Suprapubic skin (tissue), 4 donors: ENCODE results near the gene MARCHF5. TPM values are rescaled to one million over a fixed set of nuclear protein-coding genes. Genes with fewer than 3 reads are reported as not detected.

Experiments
- DNase-seq, 2 donors: peaks; one replicate each; pipeline ENCODE4 v3.0.0-alpha.2; 2019; ENCODE audit warnings: low spot score in 2 of 2
- H3K27ac ChIP-seq: fragments of 200-600 bp; sonication (generic); one replicate; pipeline ENCODE4 v1.5.1; 2019
- H3K27me3 ChIP-seq: fragments of 200-600 bp; sonication (generic); one replicate; pipeline ENCODE4 v1.5.1; 2019
- H3K36me3 ChIP-seq: fragments of 200-600 bp; sonication (generic); one replicate; pipeline ENCODE4 v1.5.1; 2019
- H3K4me1 ChIP-seq: fragments of 200-600 bp; sonication (generic); one replicate; pipeline ENCODE4 v1.5.1; 2019
- H3K4me3 ChIP-seq: fragments of 200-600 bp; sonication (generic); one replicate; pipeline ENCODE4 v1.5.1; 2019; ENCODE audit warnings: mild to moderate bottlenecking
- H3K9me3 ChIP-seq: fragments of 200-600 bp; sonication (generic); one replicate; pipeline ENCODE4 v1.5.1; 2019
- CTCF ChIP-seq, 2 donors: fragments of 200-600 bp in 1 of 2; fragments of 450-650 bp in 1 of 2; sonication (generic) in 1 of 2; IDR thresholded peaks; one replicate each; pipeline ENCODE4 v1.5.1; 2016 to 2019; ENCODE audit warnings: antibody characterized with exemption in 2 of 2, mild to moderate bottlenecking in 1 of 2, moderate library complexity in 1 of 2
- EP300 ChIP-seq: sonication (generic); formaldehyde crosslinking; IDR thresholded peaks from one replicate; pipeline ENCODE4 v1.6.1; 2017; ENCODE audit warnings: antibody characterized with exemption
- POLR2A ChIP-seq, 2 donors: fragments of 450-650 bp; IDR thresholded peaks; one replicate each; pipeline ENCODE4 v1.6.1; 2017; ENCODE audit warnings: antibody characterized with exemption in 2 of 2, mild to moderate bottlenecking in 2 of 2, moderate library complexity in 2 of 2
- POLR2AphosphoS5 ChIP-seq, 3 donors: sonication (generic); formaldehyde crosslinking; IDR thresholded peaks; one replicate each; pipeline ENCODE4 v1.6.1; 2017; ENCODE audit warnings: antibody characterized with exemption in 3 of 3
- WGBS: methylation state at CpG from one replicate; pipeline ENCODE4 v1.1.5; 2018; 5-methylcytosine and 5-hydroxymethylcytosine counted together
- total RNA-seq, 4 donors: library from RNA; depleted of rRNA; stranded (reverse); fragments of >200 nt; gene quantifications; one replicate each; pipeline ENCODE4 v1.1.0, GENCODE V29; 2016

The MARCHF5 gene
- total RNA-seq, 4 donors from 2014 or later, result 12.6 to 15.0 (median 13.3) TPM

GRCh38 chr10:92350411-92350810, 59.4 kb downstream of the MARCHF5 start:
- WGBS, result 83% methylated on average over 4 of the region's 4 CpGs
- H3K27me3 ChIP-seq, result no peaks in the 10 kb centered on the region

GRCh38 chr10:92354587-92354986, 63.6 kb downstream of the MARCHF5 start:
- no peaks in the 10 kb centered on the region for H3K27me3 ChIP-seq
- WGBS, result 66% methylated on average over 4 of the region's 4 CpGs

More at GRCh38 chr10:92350411-92350810, 59.4 kb downstream of the MARCHF5 start:
- H3K27ac ChIP-seq, result no peak overlapping the region
- H3K4me1 ChIP-seq, result no peaks in the 10 kb centered on the region
- no peak overlapping the region for H3K4me3 ChIP-seq
- TF ChIP-seq CTCF (IDR thresholded peaks at IDR 0.05), result no peak
- no peak for TF ChIP-seq POLR2A (IDR thresholded peaks at IDR 0.05)
- no peaks in the 10 kb centered on the region for H3K9me3 ChIP-seq
- H3K36me3 ChIP-seq, result peaks cover 39% of the 10 kb centered on the region
- DNase-seq, result no peak

GRCh38 chr10:92356041-92356440, 65.1 kb downstream of the MARCHF5 start:
- Histone ChIP-seq H3K9me3 (no peaks in the 10 kb centered on the region), H3K4me1 (no peaks in the 10 kb centered on the region), H3K4me3 (no peak overlapping the region), H3K27ac (no peak overlapping the region), H3K27me3 (no peaks in the 10 kb centered on the region), H3K36me3 (peaks cover 3% of the 10 kb centered on the region)
- TF ChIP-seq POLR2A (IDR thresholded peaks at IDR 0.05) (no peak), EP300 (no peak), POLR2AphosphoS5 (IDR thresholded peaks at IDR 0.05) (no peak), CTCF (IDR thresholded peaks at IDR 0.05) (no peak)
- 90% methylated on average over 7 of the region's 7 CpGs for WGBS
- no peak for DNase-seq

More at GRCh38 chr10:92354587-92354986, 63.6 kb downstream of the MARCHF5 start:
- Histone ChIP-seq H3K4me3 (no peak overlapping the region), H3K9me3 (no peaks in the 10 kb centered on the region), H3K4me1 (no peaks in the 10 kb centered on the region), H3K27ac (no peak overlapping the region), H3K36me3 (peaks cover 18% of the 10 kb centered on the region)
- DNase-seq, result no peak
- no peak for TF ChIP-seq EP300
- no peak for TF ChIP-seq POLR2AphosphoS5 (IDR thresholded peaks at IDR 0.05)
- TF ChIP-seq POLR2A (IDR thresholded peaks at IDR 0.05), result no peak
- TF ChIP-seq CTCF (IDR thresholded peaks at IDR 0.05), result no peak

GRCh38 chr10:92363498-92363897, 72.5 kb downstream of the MARCHF5 start:
- 95% methylated on average over 4 of the region's 4 CpGs for WGBS
- DNase-seq, result no peak
- Histone ChIP-seq H3K4me1 (no peaks in the 10 kb centered on the region), H3K27me3 (no peaks in the 10 kb centered on the region), H3K27ac (no peak overlapping the region), H3K36me3 (no peaks in the 10 kb centered on the region), H3K9me3 (no peaks in the 10 kb centered on the region), H3K4me3 (no peak overlapping the region)
- no peak for TF ChIP-seq POLR2AphosphoS5 (IDR thresholded peaks at IDR 0.05)
- TF ChIP-seq EP300, result no peak
- TF ChIP-seq CTCF (IDR thresholded peaks at IDR 0.05), result no peak
- TF ChIP-seq POLR2A (IDR thresholded peaks at IDR 0.05), result no peak

- Histone ChIP-seq H3K36me3 (no peaks in the 10 kb centered on the region), H3K9me3 (no peaks in the 10 kb centered on the region), H3K4me1 (no peaks in the 10 kb centered on the region), H3K27ac (no peak overlapping the region), H3K4me3 (no peak overlapping the region), H3K27me3 (no peaks in the 10 kb centered on the region)
- no peak for DNase-seq
- TF ChIP-seq CTCF (IDR thresholded peaks at IDR 0.05) (no peak), POLR2AphosphoS5 (IDR thresholded peaks at IDR 0.05) (no peak)
- WGBS, result 70% methylated on average over 5 of the region's 5 CpGs
Observed at GRCh38 chr10:92366412-92367021, 75.5 kb downstream of the MARCHF5 start.
